Measurements from ENCODE around the gene EDC4.

EDC4 gene

DNA sequence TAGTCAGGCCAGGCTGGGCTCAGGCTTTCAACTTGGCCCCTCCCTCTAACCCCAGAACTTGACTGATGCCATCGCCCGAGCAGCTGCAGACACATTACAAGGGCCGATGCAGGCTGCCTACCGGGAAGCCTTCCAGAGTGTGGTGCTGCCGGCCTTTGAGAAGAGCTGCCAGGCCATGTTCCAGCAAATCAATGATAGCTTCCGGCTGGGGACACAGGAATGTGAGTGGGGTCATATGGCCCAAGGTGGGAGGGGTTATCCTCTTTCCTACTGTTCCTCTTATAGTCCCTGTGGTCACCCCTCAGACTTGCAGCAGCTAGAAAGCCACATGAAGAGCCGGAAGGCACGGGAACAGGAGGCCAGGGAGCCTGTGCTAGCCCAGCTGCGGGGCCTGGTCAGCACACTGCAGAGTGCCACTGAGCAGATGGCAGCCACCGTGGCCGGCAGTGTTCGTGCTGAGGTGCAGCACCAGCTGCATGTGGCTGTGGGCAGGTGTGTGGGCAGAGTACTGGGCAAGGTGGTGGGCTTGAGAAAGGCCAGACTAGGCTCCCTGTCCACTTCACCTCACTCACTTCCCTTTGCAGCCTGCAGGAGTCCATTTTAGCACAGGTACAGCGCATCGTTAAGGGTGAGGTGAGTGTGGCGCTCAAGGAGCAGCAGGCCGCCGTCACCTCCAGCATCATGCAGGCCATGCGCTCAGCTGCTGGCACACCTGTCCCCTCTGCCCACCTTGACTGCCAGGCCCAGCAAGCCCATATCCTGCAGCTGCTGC lies 9.7 kb downstream of the EDC4 start:
- no peaks in the 10 kb centered on the region for H3K27me3 ChIP-seq (ENCODE audit: control insufficient read depth, insufficient read depth, low read length)
- no peaks in the 10 kb centered on the region for H3K9me3 ChIP-seq (ENCODE audit: control insufficient read depth, low read depth, low read length)
- H3K36me3 ChIP-seq (ENCODE audit: control insufficient read depth, low read depth, low read length), result peaks cover 55% of the 10 kb centered on the region
- H3K4me3 ChIP-seq (ENCODE audit: low read length), result no peak overlapping the region
- no peak overlapping the region for H3K9ac ChIP-seq (ENCODE audit: low read length)
- no peak overlapping the region for H3K27ac ChIP-seq (ENCODE audit: low read length)
- peaks cover 7% of the 10 kb centered on the region for H3K4me1 ChIP-seq (ENCODE audit: control insufficient read depth, low read depth, low read length)

DNA sequence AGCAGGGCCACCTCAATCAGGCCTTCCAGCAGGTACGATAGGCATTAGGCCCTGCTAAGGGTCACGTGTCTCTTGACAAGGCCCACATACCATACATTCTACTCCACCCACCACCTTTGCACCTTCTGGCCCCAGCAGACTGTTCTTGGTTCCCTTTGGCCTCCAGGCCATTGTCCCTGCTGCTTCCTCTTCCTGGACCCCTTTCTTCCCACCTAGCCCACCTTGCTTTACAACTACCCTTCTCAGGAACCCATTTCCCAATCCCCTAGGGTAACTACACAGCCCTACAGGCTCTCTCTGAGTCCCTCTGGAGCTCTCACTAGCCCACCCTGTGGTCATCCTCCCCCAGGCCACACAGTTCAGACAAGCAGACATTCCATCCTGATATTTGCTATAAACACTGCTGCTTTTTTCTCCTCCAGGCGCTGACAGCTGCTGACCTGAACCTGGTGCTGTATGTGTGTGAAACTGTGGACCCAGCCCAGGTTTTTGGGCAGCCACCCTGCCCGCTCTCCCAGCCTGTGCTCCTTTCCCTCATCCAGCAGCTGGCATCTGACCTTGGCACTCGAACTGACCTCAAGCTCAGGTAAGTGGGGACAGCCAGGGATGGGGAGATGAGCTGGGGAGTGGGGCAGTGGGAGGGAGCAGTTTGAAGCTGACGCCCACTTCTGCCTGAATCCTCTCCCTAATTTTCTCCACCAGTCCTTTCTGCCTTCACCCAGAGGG lies 10.5 kb downstream of the EDC4 start:
- Histone ChIP-seq H3K36me3 (ENCODE audit: control insufficient read depth, low read depth, low read length) (peaks cover 48% of the 10 kb centered on the region), H3K27ac (ENCODE audit: low read length) (no peak overlapping the region), H3K9ac (ENCODE audit: low read length) (no peak overlapping the region), H3K27me3 (ENCODE audit: control insufficient read depth, insufficient read depth, low read length) (no peaks in the 10 kb centered on the region), H3K9me3 (ENCODE audit: control insufficient read depth, low read depth, low read length) (no peaks in the 10 kb centered on the region), H3K4me1 (ENCODE audit: control insufficient read depth, low read depth, low read length) (peaks cover 7% of the 10 kb centered on the region), H3K4me3 (ENCODE audit: low read length) (no peak overlapping the region)

DNA sequence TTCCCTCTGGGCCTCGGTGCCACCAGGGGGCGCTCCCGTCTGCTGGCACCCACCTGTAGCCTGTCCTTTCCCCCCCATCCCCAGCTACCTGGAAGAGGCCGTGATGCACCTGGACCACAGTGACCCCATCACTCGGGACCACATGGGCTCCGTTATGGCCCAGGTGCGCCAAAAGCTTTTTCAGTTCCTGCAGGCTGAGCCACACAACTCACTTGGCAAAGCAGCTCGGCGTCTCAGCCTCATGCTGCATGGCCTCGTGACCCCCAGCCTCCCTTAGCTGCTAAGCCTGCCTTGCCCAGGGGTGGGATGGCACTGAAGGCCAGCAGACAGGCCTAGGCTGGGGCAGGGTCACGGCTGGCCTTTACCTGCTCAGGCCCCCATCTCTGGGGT lies 11.0 kb downstream of the EDC4 start:
- Histone ChIP-seq H3K9ac (ENCODE audit: low read length) (no peak overlapping the region), H3K36me3 (ENCODE audit: control insufficient read depth, low read depth, low read length) (peaks cover 42% of the 10 kb centered on the region), H3K4me3 (ENCODE audit: low read length) (no peak overlapping the region), H3K9me3 (ENCODE audit: control insufficient read depth, low read depth, low read length) (no peaks in the 10 kb centered on the region), H3K27me3 (ENCODE audit: control insufficient read depth, insufficient read depth, low read length) (no peaks in the 10 kb centered on the region), H3K4me1 (ENCODE audit: control insufficient read depth, low read depth, low read length) (peaks cover 7% of the 10 kb centered on the region), H3K27ac (ENCODE audit: low read length) (no peak overlapping the region)

DNA sequence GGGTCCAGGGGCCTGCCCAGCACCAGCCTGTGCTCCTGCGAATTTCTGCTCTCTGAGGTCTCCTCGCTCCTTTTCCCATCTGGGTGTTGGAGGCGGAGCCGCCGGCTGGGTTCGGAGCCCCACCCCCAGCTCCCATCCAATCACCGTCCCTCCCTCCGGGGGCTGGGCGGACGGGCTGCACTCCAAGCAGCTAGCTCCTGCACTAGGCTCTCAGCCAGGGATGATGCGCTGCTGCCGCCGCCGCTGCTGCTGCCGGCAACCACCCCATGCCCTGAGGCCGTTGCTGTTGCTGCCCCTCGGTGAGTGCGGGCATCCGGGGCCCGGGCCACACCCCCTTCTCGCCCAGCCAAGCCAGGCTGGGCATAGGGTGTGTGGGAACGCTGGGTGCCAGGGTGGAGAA lies 11.8 kb downstream of the EDC4 start, which contains the start of gene NRN1L:
NRN1L (plus strand) TSS at position 202 of the 400 bp plus-strand sequence; CDS start at position 221, 19 bp downstream.
- Histone ChIP-seq H3K9ac (ENCODE audit: low read length) (peak within 1 kb of the TSS; percentile 16), H3K4me3 (ENCODE audit: low read length) (peak within 1 kb of the TSS; percentile 46), H3K36me3 (ENCODE audit: control insufficient read depth, low read depth, low read length) (peaks cover 34% of the 10 kb centered on the region), H3K27ac (ENCODE audit: low read length) (no peak within 1 kb of the TSS), H3K4me1 (ENCODE audit: control insufficient read depth, low read depth, low read length) (peaks cover 7% of the 10 kb centered on the region), H3K27me3 (ENCODE audit: control insufficient read depth, insufficient read depth, low read length) (no peaks in the 10 kb centered on the region), H3K9me3 (ENCODE audit: control insufficient read depth, low read depth, low read length) (no peaks in the 10 kb centered on the region)

DNA sequence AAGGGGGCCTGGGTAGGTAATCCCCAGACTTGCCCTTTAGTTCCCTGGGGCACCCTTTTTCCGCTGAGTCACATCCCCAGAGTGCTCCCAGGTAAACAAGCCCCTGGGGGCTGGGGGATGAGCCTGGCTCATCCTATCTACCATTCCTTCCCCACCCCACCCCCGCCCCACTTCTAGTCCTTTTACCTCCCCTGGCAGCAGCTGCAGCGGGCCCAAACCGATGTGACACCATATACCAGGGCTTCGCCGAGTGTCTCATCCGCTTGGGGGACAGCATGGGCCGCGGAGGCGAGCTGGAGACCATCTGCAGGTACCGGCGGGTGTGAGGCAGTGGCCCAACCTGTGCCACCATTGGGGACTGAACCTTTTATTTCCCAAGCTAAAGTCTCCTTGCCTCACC lies 12.7 kb downstream of the EDC4 start:
- H3K4me1 ChIP-seq (ENCODE audit: control insufficient read depth, low read depth, low read length), result peaks cover 7% of the 10 kb centered on the region
- H3K27me3 ChIP-seq (ENCODE audit: control insufficient read depth, insufficient read depth, low read length), result no peaks in the 10 kb centered on the region
- H3K4me3 ChIP-seq (ENCODE audit: low read length), result no peak overlapping the region
- peaks cover 28% of the 10 kb centered on the region for H3K36me3 ChIP-seq (ENCODE audit: control insufficient read depth, low read depth, low read length)
- no peak overlapping the region for H3K9ac ChIP-seq (ENCODE audit: low read length)
- no peak overlapping the region for H3K27ac ChIP-seq (ENCODE audit: low read length)
- H3K9me3 ChIP-seq (ENCODE audit: control insufficient read depth, low read depth, low read length), result no peaks in the 10 kb centered on the region

DNA sequence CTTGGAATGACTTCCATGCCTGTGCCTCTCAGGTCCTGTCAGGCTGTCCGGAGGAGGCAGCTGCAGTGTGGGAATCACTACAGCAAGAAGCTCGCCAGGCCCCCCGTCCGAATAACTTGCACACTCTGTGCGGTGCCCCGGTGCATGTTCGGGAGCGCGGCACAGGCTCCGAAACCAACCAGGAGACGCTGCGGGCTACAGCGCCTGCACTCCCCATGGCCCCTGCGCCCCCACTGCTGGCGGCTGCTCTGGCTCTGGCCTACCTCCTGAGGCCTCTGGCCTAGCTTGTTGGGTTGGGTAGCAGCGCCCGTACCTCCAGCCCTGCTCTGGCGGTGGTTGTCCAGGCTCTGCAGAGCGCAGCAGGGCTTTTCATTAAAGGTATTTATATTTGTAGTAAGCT lies 13.1 kb downstream of the EDC4 start:
- Histone ChIP-seq H3K36me3 (ENCODE audit: control insufficient read depth, low read depth, low read length) (peaks cover 24% of the 10 kb centered on the region), H3K9me3 (ENCODE audit: control insufficient read depth, low read depth, low read length) (no peaks in the 10 kb centered on the region), H3K4me3 (ENCODE audit: low read length) (no peak overlapping the region), H3K4me1 (ENCODE audit: control insufficient read depth, low read depth, low read length) (peaks cover 7% of the 10 kb centered on the region), H3K9ac (ENCODE audit: low read length) (no peak overlapping the region), H3K27me3 (ENCODE audit: control insufficient read depth, insufficient read depth, low read length) (no peaks in the 10 kb centered on the region), H3K27ac (ENCODE audit: low read length) (no peak overlapping the region)

DNA sequence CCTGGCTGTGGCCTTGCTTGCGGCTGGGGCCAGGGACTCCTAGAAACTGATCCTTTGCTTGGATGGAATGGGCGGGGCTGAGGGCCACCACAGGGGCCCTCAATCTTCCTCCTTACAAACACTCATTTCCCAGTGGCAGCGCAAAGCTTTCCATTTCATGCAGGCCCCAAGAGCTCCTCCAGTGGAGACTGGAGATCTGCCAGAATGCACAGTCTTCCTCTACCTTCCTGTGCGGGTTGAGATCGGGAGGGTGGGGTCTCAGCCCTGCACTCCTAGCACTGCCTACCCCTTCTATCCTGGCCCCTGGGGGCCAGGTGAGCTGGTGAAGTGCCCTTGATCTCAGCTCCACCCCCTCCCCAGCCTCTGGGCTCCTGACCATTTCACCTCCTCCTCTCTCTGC lies 13.5 kb downstream of the EDC4 start:
- Histone ChIP-seq H3K9me3 (ENCODE audit: control insufficient read depth, low read depth, low read length) (no peaks in the 10 kb centered on the region), H3K36me3 (ENCODE audit: control insufficient read depth, low read depth, low read length) (peaks cover 20% of the 10 kb centered on the region), H3K27ac (ENCODE audit: low read length) (no peak overlapping the region)

DNA sequence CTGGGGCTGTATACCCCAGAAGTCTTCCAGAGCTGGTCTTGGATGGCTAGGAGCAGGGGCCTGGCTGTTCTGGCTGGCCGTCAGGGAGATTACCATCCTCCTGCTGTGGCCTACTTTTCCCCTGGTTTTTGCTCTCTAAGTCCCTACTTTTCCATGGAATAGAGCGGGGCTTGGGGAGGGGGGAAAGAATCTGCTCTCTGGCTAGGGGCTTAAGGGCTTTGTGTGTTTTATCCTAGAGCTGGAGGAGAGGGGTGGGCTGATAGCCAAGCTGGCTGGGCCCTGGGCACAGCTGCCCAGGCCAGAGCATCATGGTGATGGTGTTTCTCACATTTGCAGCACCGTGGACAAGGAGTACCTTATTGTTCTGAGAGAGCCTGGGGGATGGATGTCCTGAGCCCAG lies 15.5 kb downstream of the EDC4 start:
- Histone ChIP-seq H3K27me3 (ENCODE audit: control insufficient read depth, insufficient read depth, low read length) (no peaks in the 10 kb centered on the region), H3K4me1 (ENCODE audit: control insufficient read depth, low read depth, low read length) (peaks cover 11% of the 10 kb centered on the region), H3K9me3 (ENCODE audit: control insufficient read depth, low read depth, low read length) (no peaks in the 10 kb centered on the region), H3K27ac (ENCODE audit: low read length) (no peak overlapping the region), H3K4me3 (ENCODE audit: low read length) (no peak overlapping the region), H3K36me3 (ENCODE audit: control insufficient read depth, low read depth, low read length) (peaks cover under 1% of the 10 kb centered on the region), H3K9ac (ENCODE audit: low read length) (no peak overlapping the region)

More for the DNA sequence above, 13.5 kb downstream of the EDC4 start:
- Histone ChIP-seq H3K4me3 (ENCODE audit: low read length) (no peak overlapping the region), H3K9ac (ENCODE audit: low read length) (no peak overlapping the region), H3K4me1 (ENCODE audit: control insufficient read depth, low read depth, low read length) (peaks cover 7% of the 10 kb centered on the region), H3K27me3 (ENCODE audit: control insufficient read depth, insufficient read depth, low read length) (no peaks in the 10 kb centered on the region)

DNA sequence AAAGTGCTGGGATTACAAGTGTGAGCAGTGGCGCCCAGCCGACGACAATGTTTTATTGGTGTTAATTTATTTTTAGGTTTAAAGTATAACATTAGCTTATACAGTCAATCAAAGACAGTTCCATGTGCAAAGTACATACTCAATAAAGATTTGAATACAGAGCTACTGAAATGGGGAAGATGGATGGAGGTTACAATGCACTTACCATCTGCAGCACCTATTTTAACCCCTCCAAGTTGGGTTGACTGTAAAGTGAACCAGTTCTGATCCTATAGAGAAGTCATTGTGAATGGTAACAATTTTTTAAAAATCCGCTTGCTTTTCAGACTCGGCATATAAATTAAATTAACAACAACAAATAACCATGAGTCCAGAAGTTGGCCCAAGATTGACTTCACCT lies 19.5 kb downstream of the EDC4 start:
- H3K9ac ChIP-seq (ENCODE audit: low read length), result peak overlapping the region; percentile 65
- peak overlapping the region; percentile 65 for H3K4me3 ChIP-seq (ENCODE audit: low read length)
- no peaks in the 10 kb centered on the region for H3K27me3 ChIP-seq (ENCODE audit: control insufficient read depth, insufficient read depth, low read length)
- no peaks in the 10 kb centered on the region for H3K36me3 ChIP-seq (ENCODE audit: control insufficient read depth, low read depth, low read length)
- peaks cover 9% of the 10 kb centered on the region for H3K4me1 ChIP-seq (ENCODE audit: control insufficient read depth, low read depth, low read length)
- no peaks in the 10 kb centered on the region for H3K9me3 ChIP-seq (ENCODE audit: control insufficient read depth, low read depth, low read length)
- peak overlapping the region; percentile 11 for H3K27ac ChIP-seq (ENCODE audit: low read length)

DNA sequence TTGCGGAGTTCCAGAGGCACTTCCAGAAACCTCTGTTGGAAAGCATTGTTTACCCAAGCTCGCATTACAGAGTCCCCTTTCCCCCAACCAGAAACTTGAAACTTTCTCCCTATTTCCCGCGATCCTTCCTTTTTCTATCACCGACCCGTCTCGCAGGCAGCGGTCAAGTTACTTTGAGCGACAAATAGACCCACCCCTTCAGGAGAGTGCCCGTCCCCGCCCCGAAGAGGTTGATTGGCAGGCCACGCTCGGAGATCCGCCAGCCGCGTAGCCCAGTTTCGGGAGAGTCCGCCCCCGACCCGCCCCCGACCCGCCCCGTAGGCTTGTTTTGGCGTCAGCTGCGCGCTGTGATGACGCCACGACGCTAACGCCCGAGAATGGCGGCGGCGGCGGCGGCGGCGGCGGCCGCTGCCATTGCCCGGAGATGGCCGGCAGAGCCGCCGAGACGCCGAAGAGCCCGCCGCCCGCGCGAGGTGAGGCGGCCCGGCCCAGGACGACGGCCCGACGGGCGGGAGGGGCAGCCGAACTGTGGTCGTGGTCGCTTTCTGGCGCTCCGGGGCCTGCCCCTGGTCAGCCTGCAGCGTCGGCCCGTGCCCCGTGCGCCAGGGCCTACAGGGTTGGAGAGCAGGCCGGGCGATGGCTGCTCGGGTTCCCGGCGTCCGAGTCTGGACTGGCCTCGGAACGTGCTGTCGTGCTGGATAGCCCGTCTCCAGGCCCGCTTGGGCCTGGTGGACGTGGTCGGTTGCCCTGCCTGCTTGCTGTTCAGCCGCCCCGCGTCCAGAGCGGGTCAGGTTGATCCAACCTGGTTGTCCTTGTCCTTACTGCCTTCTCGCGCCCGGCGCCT lies 20.3 kb downstream of the EDC4 start, which contains the start of gene PSKH1:
PSKH1 (plus strand) TSS at position 356 of the 844 bp plus-strand sequence. CDS start 15,496 bp downstream, outside the sequence.
- peak within 1 kb of the TSS; percentile 79 for H3K27ac ChIP-seq (ENCODE audit: low read length)

DNA sequence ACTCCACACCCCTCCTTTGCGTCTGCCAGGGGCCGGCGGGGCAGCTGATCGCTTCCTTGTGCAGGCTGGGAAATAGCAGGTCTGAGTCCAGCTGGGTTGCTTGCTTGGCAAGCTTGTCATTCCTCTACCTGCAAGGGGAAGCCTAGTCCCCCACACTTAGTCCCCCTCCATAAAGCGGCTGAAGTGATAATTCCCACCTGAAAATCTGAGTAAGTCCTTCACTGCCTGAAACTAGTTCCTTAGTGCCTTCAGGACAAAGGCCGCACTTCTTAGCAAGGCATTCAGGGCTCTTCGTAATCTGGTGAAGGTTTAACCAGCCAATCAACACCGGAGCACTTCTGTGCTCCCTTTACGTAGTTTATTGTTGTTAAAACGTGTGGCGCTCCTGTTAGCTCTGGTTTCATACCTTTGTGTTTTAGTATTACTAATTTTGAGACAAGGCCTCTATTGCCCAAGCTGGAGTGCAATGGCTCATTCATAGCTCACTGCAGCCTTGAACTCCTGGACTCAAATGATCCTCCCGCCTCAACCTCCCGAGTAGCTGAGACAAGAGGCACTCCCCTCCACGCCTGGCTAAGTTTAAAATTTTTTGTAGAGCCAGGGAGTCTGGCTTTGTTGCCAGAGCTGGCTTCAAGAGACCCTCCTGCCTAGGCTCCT lies 21.0 kb downstream of the EDC4 start:
- no peaks in the 10 kb centered on the region for H3K36me3 ChIP-seq (ENCODE audit: control insufficient read depth, low read depth, low read length)
- H3K9ac ChIP-seq (ENCODE audit: low read length), result peak overlapping the region; percentile 94
- peak overlapping the region; percentile 79 for H3K27ac ChIP-seq (ENCODE audit: low read length)
- H3K27me3 ChIP-seq (ENCODE audit: control insufficient read depth, insufficient read depth, low read length), result no peaks in the 10 kb centered on the region
- H3K9me3 ChIP-seq (ENCODE audit: control insufficient read depth, low read depth, low read length), result no peaks in the 10 kb centered on the region
- peaks cover 9% of the 10 kb centered on the region for H3K4me1 ChIP-seq (ENCODE audit: control insufficient read depth, low read depth, low read length)
- H3K4me3 ChIP-seq (ENCODE audit: low read length), result peak overlapping the region; percentile 95

More for the DNA sequence above, 20.3 kb downstream of the EDC4 start, which contains the start of gene PSKH1:
- Histone ChIP-seq H3K4me3 (ENCODE audit: low read length) (peak within 1 kb of the TSS; percentile 95), H3K9ac (ENCODE audit: low read length) (peak within 1 kb of the TSS; percentile 94), H3K4me1 (ENCODE audit: control insufficient read depth, low read depth, low read length) (peaks cover 9% of the 10 kb centered on the region), H3K9me3 (ENCODE audit: control insufficient read depth, low read depth, low read length) (no peaks in the 10 kb centered on the region), H3K36me3 (ENCODE audit: control insufficient read depth, low read depth, low read length) (no peaks in the 10 kb centered on the region), H3K27me3 (ENCODE audit: control insufficient read depth, insufficient read depth, low read length) (no peaks in the 10 kb centered on the region)

Data from iPS-18a (cell line).